Measurements from ENCODE around the gene PLEKHA8.

PLEKHA8 gene

GRCh38 chr7:30135301-30136116, 107.3 kb downstream of the PLEKHA8 start:
- H3K4me1 ChIP-seq (ENCODE audit: control insufficient read depth in 1 of 2, insufficient read depth in 2 of 2, low read length in 2 of 2) = peaks cover 0 to 9% of the 10 kb centered on the region in 2 donors

GRCh38 chr7:30136117-30136731, 108.0 kb downstream of the PLEKHA8 start:
- Histone ChIP-seq H3K27ac (ENCODE audit: low read length) (no peak overlapping the region), H3K36me3 (ENCODE audit: control insufficient read depth in 1 of 2, insufficient read depth in 2 of 2, low read length in 2 of 2) (no peaks in the 10 kb centered on the region), H3K4me1 (ENCODE audit: control insufficient read depth in 1 of 2, insufficient read depth in 2 of 2, low read length in 2 of 2) (peaks cover 0 to 9% of the 10 kb centered on the region in 2 donors), H3K4me3 (ENCODE audit: low read depth in 1 of 2, low read length in 2 of 2) (peak overlapping the region; percentile 84 to 85), H3K27me3 (ENCODE audit: low read depth, low read length) (no peaks in the 10 kb centered on the region), H3K9me3 (ENCODE audit: control insufficient read depth in 1 of 2, low read length in 2 of 2) (no peaks in the 10 kb centered on the region)

More at GRCh38 chr7:30135301-30136116, 107.3 kb downstream of the PLEKHA8 start:
- Histone ChIP-seq H3K4me3 (ENCODE audit: low read depth in 1 of 2, low read length in 2 of 2) (peak overlapping the region; percentile 84 to 85), H3K36me3 (ENCODE audit: control insufficient read depth in 1 of 2, insufficient read depth in 2 of 2, low read length in 2 of 2) (no peaks in the 10 kb centered on the region), H3K27me3 (ENCODE audit: low read depth, low read length) (no peaks in the 10 kb centered on the region), H3K9me3 (ENCODE audit: control insufficient read depth in 1 of 2, low read length in 2 of 2) (no peaks in the 10 kb centered on the region), H3K27ac (ENCODE audit: low read length) (peak overlapping the region; percentile 36)

- H3K4me1 ChIP-seq (ENCODE audit: control insufficient read depth in 1 of 2, insufficient read depth in 2 of 2, low read length in 2 of 2) = peaks cover 0 to 9% of the 10 kb centered on the region in 2 donors
- peak overlapping the region; percentile 84 to 85 for H3K4me3 ChIP-seq (ENCODE audit: low read depth in 1 of 2, low read length in 2 of 2)
- H3K36me3 ChIP-seq (ENCODE audit: control insufficient read depth in 1 of 2, insufficient read depth in 2 of 2, low read length in 2 of 2) = no peaks in the 10 kb centered on the region
- no peak overlapping the region for H3K27ac ChIP-seq (ENCODE audit: low read length)
- no peaks in the 10 kb centered on the region for H3K9me3 ChIP-seq (ENCODE audit: control insufficient read depth in 1 of 2, low read length in 2 of 2)
- no peaks in the 10 kb centered on the region for H3K27me3 ChIP-seq (ENCODE audit: low read depth, low read length)
These were observed 108.7 kb downstream of the PLEKHA8 start for GRCh38 chr7:30136743-30137485.

- peaks cover 0 to 9% of the 10 kb centered on the region in 2 donors for H3K4me1 ChIP-seq (ENCODE audit: control insufficient read depth in 1 of 2, insufficient read depth in 2 of 2, low read length in 2 of 2)
- H3K36me3 ChIP-seq (ENCODE audit: control insufficient read depth in 1 of 2, insufficient read depth in 2 of 2, low read length in 2 of 2) = no peaks in the 10 kb centered on the region
- H3K27ac ChIP-seq (ENCODE audit: low read length) = no peak overlapping the region
- no peaks in the 10 kb centered on the region for H3K9me3 ChIP-seq (ENCODE audit: control insufficient read depth in 1 of 2, low read length in 2 of 2)
- no peaks in the 10 kb centered on the region for H3K27me3 ChIP-seq (ENCODE audit: low read depth, low read length)
- H3K4me3 ChIP-seq (ENCODE audit: low read depth in 1 of 2, low read length in 2 of 2) = no peak overlapping the region
These were observed 111.7 kb downstream of the PLEKHA8 start for GRCh38 chr7:30139836-30140384.

GRCh38 chr7:30140456-30140855, 112.2 kb downstream of the PLEKHA8 start:
- no peak overlapping the region for H3K4me3 ChIP-seq (ENCODE audit: low read depth in 1 of 2, low read length in 2 of 2)
- H3K9me3 ChIP-seq (ENCODE audit: control insufficient read depth in 1 of 2, low read length in 2 of 2) = no peaks in the 10 kb centered on the region
- H3K4me1 ChIP-seq (ENCODE audit: control insufficient read depth in 1 of 2, insufficient read depth in 2 of 2, low read length in 2 of 2) = peaks cover 0 to 9% of the 10 kb centered on the region in 2 donors
- H3K27ac ChIP-seq (ENCODE audit: low read length) = no peak overlapping the region
- H3K27me3 ChIP-seq (ENCODE audit: low read depth, low read length) = no peaks in the 10 kb centered on the region
- no peaks in the 10 kb centered on the region for H3K36me3 ChIP-seq (ENCODE audit: control insufficient read depth in 1 of 2, insufficient read depth in 2 of 2, low read length in 2 of 2)

GRCh38 chr7:30142710-30143109, 114.5 kb downstream of the PLEKHA8 start:
- H3K4me3 ChIP-seq (ENCODE audit: low read depth in 1 of 2, low read length in 2 of 2) = no peak overlapping the region
- H3K9me3 ChIP-seq (ENCODE audit: control insufficient read depth in 1 of 2, low read length in 2 of 2) = no peaks in the 10 kb centered on the region
- peaks cover 0 to 20% of the 10 kb centered on the region in 2 donors for H3K4me1 ChIP-seq (ENCODE audit: control insufficient read depth in 1 of 2, insufficient read depth in 2 of 2, low read length in 2 of 2)
- H3K27ac ChIP-seq (ENCODE audit: low read length) = peak overlapping the region; percentile 32
- H3K27me3 ChIP-seq (ENCODE audit: low read depth, low read length) = no peaks in the 10 kb centered on the region
- H3K36me3 ChIP-seq (ENCODE audit: control insufficient read depth in 1 of 2, insufficient read depth in 2 of 2, low read length in 2 of 2) = no peaks in the 10 kb centered on the region

GRCh38 chr7:30143748-30144251, 115.6 kb downstream of the PLEKHA8 start:
- H3K27ac ChIP-seq (ENCODE audit: low read length) = peak overlapping the region; percentile 32
- H3K27me3 ChIP-seq (ENCODE audit: low read depth, low read length) = no peaks in the 10 kb centered on the region
- no peaks in the 10 kb centered on the region for H3K9me3 ChIP-seq (ENCODE audit: control insufficient read depth in 1 of 2, low read length in 2 of 2)
- H3K36me3 ChIP-seq (ENCODE audit: control insufficient read depth in 1 of 2, insufficient read depth in 2 of 2, low read length in 2 of 2) = peaks cover 0 to 1% of the 10 kb centered on the region in 2 donors
- peaks cover 0 to 20% of the 10 kb centered on the region in 2 donors for H3K4me1 ChIP-seq (ENCODE audit: control insufficient read depth in 1 of 2, insufficient read depth in 2 of 2, low read length in 2 of 2)
- no peak overlapping the region for H3K4me3 ChIP-seq (ENCODE audit: low read depth in 1 of 2, low read length in 2 of 2)

- H3K27me3 ChIP-seq (ENCODE audit: low read depth, low read length) = no peaks in the 10 kb centered on the region
- H3K36me3 ChIP-seq (ENCODE audit: control insufficient read depth in 1 of 2, insufficient read depth in 2 of 2, low read length in 2 of 2) = peaks cover 0 to 10% of the 10 kb centered on the region in 2 donors
- H3K27ac ChIP-seq (ENCODE audit: low read length) = no peak overlapping the region
- H3K4me1 ChIP-seq (ENCODE audit: control insufficient read depth in 1 of 2, insufficient read depth in 2 of 2, low read length in 2 of 2) = peaks cover 0 to 16% of the 10 kb centered on the region in 2 donors
- no peaks in the 10 kb centered on the region for H3K9me3 ChIP-seq (ENCODE audit: control insufficient read depth in 1 of 2, low read length in 2 of 2)
- H3K4me3 ChIP-seq (ENCODE audit: low read depth in 1 of 2, low read length in 2 of 2) = no peak overlapping the region
These were observed 116.6 kb downstream of the PLEKHA8 start for GRCh38 chr7:30144657-30145306.

- H3K4me1 ChIP-seq (ENCODE audit: control insufficient read depth in 1 of 2, insufficient read depth in 2 of 2, low read length in 2 of 2) = peaks cover 0 to 15% of the 10 kb centered on the region in 2 donors
- no peaks in the 10 kb centered on the region for H3K27me3 ChIP-seq (ENCODE audit: low read depth, low read length)
- H3K9me3 ChIP-seq (ENCODE audit: control insufficient read depth in 1 of 2, low read length in 2 of 2) = no peaks in the 10 kb centered on the region
- H3K4me3 ChIP-seq (ENCODE audit: low read depth in 1 of 2, low read length in 2 of 2) = no peak overlapping the region
- no peak overlapping the region for H3K27ac ChIP-seq (ENCODE audit: low read length)
- peaks cover 0 to 10% of the 10 kb centered on the region in 2 donors for H3K36me3 ChIP-seq (ENCODE audit: control insufficient read depth in 1 of 2, insufficient read depth in 2 of 2, low read length in 2 of 2)
These were observed 117.3 kb downstream of the PLEKHA8 start for GRCh38 chr7:30145426-30145970.

- no peaks in the 10 kb centered on the region for H3K27me3 ChIP-seq (ENCODE audit: low read depth, low read length)
- no peak overlapping the region for H3K27ac ChIP-seq (ENCODE audit: low read length)
- peaks cover 0 to 10% of the 10 kb centered on the region in 2 donors for H3K36me3 ChIP-seq (ENCODE audit: control insufficient read depth in 1 of 2, insufficient read depth in 2 of 2, low read length in 2 of 2)
- peaks cover 0 to 15% of the 10 kb centered on the region in 2 donors for H3K4me1 ChIP-seq (ENCODE audit: control insufficient read depth in 1 of 2, insufficient read depth in 2 of 2, low read length in 2 of 2)
- no peaks in the 10 kb centered on the region for H3K9me3 ChIP-seq (ENCODE audit: control insufficient read depth in 1 of 2, low read length in 2 of 2)
- H3K4me3 ChIP-seq (ENCODE audit: low read depth in 1 of 2, low read length in 2 of 2) = no peak overlapping the region
These were observed 118.0 kb downstream of the PLEKHA8 start for GRCh38 chr7:30146127-30146612.

Data from muscle layer of duodenum (tissue), 2 donors.